AG10803 (cell line): ENCODE results near the gene CHIT1.
A peak's percentile ranks its signal among the peaks of the same experiment; 100 is the strongest.

ENCODE experiments used
- DNase-seq: peaks from one replicate; pipeline ENCODE4 v3.0.0; 2010; ENCODE audit warnings: low read depth
- H3K4me3 ChIP-seq: 2 replicates; pipeline ENCODE4 v1.5.1; 2011; ENCODE audit warnings: mild to moderate bottlenecking, low read length, control low read depth
- TF ChIP-seq, protein P1 (sequence below): conservative IDR thresholded peaks from 2 replicates; pipeline ENCODE4 v1.5.1; 2011; ENCODE audit warnings: mild to moderate bottlenecking, low read length, control low read depth, inconsistent platforms

CHIT1 gene

GRCh38 chr1:203274603-203275381 is 45.3 kb upstream of the CHIT1 start:
- TF ChIP-seq, protein P1, sequence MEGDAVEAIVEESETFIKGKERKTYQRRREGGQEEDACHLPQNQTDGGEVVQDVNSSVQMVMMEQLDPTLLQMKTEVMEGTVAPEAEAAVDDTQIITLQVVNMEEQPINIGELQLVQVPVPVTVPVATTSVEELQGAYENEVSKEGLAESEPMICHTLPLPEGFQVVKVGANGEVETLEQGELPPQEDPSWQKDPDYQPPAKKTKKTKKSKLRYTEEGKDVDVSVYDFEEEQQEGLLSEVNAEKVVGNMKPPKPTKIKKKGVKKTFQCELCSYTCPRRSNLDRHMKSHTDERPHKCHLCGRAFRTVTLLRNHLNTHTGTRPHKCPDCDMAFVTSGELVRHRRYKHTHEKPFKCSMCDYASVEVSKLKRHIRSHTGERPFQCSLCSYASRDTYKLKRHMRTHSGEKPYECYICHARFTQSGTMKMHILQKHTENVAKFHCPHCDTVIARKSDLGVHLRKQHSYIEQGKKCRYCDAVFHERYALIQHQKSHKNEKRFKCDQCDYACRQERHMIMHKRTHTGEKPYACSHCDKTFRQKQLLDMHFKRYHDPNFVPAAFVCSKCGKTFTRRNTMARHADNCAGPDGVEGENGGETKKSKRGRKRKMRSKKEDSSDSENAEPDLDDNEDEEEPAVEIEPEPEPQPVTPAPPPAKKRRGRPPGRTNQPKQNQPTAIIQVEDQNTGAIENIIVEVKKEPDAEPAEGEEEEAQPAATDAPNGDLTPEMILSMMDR = no peak
- no peak overlapping the region for H3K4me3 ChIP-seq
- peak; percentile 42 for DNase-seq

GRCh38 chr1:203273869-203274602 is 44.6 kb upstream of the CHIT1 start:
- no peak for DNase-seq
- TF ChIP-seq, protein P1 = no peak
- H3K4me3 ChIP-seq = no peak overlapping the region

DNA sequence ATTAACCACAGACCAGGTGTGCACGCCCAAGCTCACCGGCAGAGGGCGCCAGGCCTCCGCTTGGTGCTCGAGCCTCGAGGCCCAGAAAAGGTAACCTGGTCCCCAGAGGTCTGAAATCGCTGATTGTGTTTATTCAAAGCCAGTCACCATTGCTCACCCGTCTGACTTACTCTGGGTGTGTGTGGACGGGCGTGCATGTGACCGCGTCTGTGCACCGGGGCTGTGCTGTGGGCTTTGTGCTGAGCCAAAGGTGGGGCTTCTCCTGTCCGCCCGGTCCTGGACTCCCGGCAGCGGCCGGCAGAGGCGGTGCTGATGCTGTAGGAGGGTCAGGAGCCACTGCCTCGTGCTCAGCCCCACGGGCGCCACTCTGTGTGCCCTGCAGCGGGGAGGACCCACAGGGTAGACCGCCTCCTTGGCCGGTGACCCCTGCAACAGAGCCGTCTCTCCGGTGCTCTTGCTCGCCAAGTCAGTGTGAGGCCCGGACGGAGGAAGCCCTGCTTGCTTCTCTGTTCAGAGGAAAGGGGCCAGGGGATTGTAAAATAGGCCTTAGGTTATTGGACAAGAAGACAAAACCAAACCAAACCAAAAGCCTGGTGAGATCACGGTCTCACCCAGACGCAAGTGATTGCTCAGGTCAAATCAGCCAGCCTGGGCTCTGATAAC is 43.9 kb upstream of the CHIT1 start:
- peak; percentile 59 for DNase-seq
- no peak overlapping the region for H3K4me3 ChIP-seq
- TF ChIP-seq, protein P1 = peak; percentile 90

DNA sequence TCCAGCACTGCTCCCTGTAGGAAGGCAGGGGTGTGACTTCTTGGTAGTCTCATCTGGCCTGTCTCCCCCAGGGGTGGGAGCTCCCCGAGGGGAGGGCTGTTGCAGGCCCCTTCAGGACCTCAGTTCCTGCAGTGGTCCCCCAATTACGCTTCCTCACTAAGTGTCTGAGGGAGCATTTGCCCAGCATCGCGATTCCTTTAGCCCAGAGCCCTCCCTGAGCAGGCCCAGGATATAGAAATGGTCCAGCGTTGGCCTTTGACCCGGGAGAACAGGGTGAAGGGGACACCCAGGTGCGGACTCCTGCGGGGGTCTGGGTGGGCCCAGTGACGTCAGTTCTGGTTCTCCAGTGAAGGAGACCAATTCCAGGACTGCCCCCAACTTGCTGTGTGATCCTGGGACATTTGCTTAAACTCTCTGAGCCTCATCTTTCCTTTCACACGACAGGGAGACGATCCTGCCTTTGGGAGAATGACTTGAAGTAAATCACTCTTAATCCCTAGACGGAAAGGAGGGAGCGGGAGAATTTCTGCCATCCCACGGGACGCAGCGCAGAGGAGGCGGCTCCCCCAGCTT is 43.2 kb upstream of the CHIT1 start:
- TF ChIP-seq, protein P1 = no peak
- DNase-seq = no peak
- H3K4me3 ChIP-seq = no peak overlapping the region

DNA sequence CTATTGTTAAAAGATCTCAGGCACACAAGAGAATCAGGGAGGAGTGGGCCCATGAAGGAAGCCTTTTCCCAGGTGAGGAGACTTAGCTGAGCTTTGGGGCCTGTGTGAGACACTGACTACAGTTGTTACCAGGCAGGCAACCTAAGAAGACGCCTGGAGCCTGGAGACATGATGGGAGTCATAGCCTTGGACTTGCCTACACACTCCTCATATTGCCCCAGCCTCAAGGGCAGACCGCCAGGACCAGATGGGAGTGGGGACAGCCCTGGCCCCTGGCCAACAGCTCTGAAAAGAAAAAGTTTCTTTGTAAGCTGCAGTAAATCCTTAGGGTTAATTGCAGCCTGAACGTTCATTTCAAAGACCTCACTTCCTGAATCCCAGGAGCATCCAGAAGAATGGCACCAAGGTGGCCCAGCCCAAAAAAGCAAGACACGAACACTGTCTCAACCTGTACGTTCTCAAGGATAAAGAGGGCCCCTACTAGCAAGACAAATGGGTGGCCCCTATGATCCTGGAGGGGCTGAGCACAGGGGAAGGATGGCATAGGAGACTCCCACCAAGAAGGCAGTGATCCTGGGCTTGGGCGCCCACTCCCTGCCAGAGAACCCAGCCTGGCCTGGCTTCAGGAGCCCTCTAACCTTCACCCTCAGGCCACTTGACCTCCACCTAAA is 42.6 kb upstream of the CHIT1 start:
- no peak overlapping the region for H3K4me3 ChIP-seq
- DNase-seq = no peak
- TF ChIP-seq, protein P1 = no peak

GRCh38 chr1:203271018-203271743 is 41.7 kb upstream of the CHIT1 start:
- DNase-seq = peak; percentile 70
- TF ChIP-seq, protein P1 = no peak
- no peak overlapping the region for H3K4me3 ChIP-seq
